H1 (cell line): Measurements from ENCODE around the gene CTNNA3. TPM values are rescaled to one million over a fixed set of nuclear protein-coding genes. Genes with fewer than 3 reads are reported as not detected.

Source experiments
- ASH2L ChIP-seq: fragments of 200-600, 300-600 bp; sonication (generic); IDR thresholded peaks from one replicate; pipeline ENCODE4 v1.7.1; 2017; ENCODE audit warnings: low read length
- BACH1 ChIP-seq: IDR thresholded peaks from 2 replicates; pipeline ENCODE4 v1.6.1; 2012; ENCODE audit warnings: low read length, improper control_type of control experiment
- MAFK ChIP-seq: IDR thresholded peaks from 2 replicates; pipeline ENCODE4 v1.6.1; 2012; ENCODE audit warnings: low read depth, mild to moderate bottlenecking, improper control_type of control experiment, low read length
- RBBP5 ChIP-seq: IDR thresholded peaks from 2 replicates; pipeline ENCODE4 v1.7.1; 2012; ENCODE audit warnings: low read depth, mild to moderate bottlenecking, inconsistent platforms, low read length, moderate library complexity, borderline replicate concordance
- RXRA ChIP-seq: IDR thresholded peaks from 2 replicates; pipeline ENCODE4 v1.6.1; 2011; ENCODE audit warnings: low read depth, mild to moderate bottlenecking, low read length, moderate library complexity; ENCODE audit not compliant: insufficient read depth
- polyA plus RNA-seq, 7 experiments: library from polyadenylated mRNA; depleted of rRNA in 3 of 7; stranded (reverse) in 5 of 7; unstranded in 2 of 7; fragments of >200 nt in 5 of 7; fragments of 200-250 nt in 2 of 7; gene quantifications; 1 replicate in 5 of 7; 2 replicates in 1 of 7; 4 replicates in 1 of 7; pipeline versions ENCODE4 v1.2.1 to v1.2.3, GENCODE V29; 2011 to 2013; ENCODE audit warnings: missing spikeins in 2 of 7, mixed read lengths in 2 of 7
- total RNA-seq: library from RNA; stranded (reverse); fragmentation: NEBNext Ultra II Directional; extraction: Animal tissue kit (Norgen Biotek cat#: 25700); gene quantifications from 2 replicates; pipeline ENCODE4 v1.2.1, GENCODE V29; 2021
- TF ChIP-seq, protein P1 (sequence below): fragments of 300-600 bp; sonication (generic); IDR thresholded peaks from 2 replicates; pipeline ENCODE4 v1.7.1; 2012; ENCODE audit warnings: low read length, moderate library complexity, mild to moderate bottlenecking, inconsistent platforms; ENCODE audit not compliant: insufficient replicate concordance
- TF ChIP-seq, protein P2 (sequence below): IDR thresholded peaks from 2 replicates; pipeline ENCODE4 v1.6.1; 2011; ENCODE audit warnings: low read length, improper control_type of control experiment

CTNNA3 gene
- total and polyA plus RNA-seq, 2 of the 8 experiments (the other 6 are each of a cell fraction or from before 2014, with no cell fraction given), result 1.3 to 1.5 TPM

DNA sequence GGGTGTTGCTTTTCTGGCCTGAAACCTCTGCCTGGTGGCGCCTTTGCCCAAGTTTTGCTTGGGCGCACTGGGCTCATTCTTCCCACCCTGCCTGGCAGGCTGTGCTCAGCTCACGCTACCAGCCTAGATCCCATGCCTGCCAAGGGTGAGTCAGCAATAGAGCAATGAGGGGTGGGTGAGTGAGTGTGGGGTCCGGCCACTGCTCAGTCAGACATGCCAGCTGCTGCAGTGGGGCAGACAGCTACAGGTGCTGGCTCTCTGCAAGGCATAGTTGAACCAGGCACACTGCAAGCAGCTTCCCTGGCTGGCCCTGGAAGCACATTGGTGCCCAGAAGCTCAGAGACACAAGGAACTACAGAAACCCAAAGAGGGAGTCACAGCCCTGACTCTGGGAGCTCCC, 1451.0 kb downstream of the CTNNA3 start (continued):
- TF ChIP-seq, protein P1, sequence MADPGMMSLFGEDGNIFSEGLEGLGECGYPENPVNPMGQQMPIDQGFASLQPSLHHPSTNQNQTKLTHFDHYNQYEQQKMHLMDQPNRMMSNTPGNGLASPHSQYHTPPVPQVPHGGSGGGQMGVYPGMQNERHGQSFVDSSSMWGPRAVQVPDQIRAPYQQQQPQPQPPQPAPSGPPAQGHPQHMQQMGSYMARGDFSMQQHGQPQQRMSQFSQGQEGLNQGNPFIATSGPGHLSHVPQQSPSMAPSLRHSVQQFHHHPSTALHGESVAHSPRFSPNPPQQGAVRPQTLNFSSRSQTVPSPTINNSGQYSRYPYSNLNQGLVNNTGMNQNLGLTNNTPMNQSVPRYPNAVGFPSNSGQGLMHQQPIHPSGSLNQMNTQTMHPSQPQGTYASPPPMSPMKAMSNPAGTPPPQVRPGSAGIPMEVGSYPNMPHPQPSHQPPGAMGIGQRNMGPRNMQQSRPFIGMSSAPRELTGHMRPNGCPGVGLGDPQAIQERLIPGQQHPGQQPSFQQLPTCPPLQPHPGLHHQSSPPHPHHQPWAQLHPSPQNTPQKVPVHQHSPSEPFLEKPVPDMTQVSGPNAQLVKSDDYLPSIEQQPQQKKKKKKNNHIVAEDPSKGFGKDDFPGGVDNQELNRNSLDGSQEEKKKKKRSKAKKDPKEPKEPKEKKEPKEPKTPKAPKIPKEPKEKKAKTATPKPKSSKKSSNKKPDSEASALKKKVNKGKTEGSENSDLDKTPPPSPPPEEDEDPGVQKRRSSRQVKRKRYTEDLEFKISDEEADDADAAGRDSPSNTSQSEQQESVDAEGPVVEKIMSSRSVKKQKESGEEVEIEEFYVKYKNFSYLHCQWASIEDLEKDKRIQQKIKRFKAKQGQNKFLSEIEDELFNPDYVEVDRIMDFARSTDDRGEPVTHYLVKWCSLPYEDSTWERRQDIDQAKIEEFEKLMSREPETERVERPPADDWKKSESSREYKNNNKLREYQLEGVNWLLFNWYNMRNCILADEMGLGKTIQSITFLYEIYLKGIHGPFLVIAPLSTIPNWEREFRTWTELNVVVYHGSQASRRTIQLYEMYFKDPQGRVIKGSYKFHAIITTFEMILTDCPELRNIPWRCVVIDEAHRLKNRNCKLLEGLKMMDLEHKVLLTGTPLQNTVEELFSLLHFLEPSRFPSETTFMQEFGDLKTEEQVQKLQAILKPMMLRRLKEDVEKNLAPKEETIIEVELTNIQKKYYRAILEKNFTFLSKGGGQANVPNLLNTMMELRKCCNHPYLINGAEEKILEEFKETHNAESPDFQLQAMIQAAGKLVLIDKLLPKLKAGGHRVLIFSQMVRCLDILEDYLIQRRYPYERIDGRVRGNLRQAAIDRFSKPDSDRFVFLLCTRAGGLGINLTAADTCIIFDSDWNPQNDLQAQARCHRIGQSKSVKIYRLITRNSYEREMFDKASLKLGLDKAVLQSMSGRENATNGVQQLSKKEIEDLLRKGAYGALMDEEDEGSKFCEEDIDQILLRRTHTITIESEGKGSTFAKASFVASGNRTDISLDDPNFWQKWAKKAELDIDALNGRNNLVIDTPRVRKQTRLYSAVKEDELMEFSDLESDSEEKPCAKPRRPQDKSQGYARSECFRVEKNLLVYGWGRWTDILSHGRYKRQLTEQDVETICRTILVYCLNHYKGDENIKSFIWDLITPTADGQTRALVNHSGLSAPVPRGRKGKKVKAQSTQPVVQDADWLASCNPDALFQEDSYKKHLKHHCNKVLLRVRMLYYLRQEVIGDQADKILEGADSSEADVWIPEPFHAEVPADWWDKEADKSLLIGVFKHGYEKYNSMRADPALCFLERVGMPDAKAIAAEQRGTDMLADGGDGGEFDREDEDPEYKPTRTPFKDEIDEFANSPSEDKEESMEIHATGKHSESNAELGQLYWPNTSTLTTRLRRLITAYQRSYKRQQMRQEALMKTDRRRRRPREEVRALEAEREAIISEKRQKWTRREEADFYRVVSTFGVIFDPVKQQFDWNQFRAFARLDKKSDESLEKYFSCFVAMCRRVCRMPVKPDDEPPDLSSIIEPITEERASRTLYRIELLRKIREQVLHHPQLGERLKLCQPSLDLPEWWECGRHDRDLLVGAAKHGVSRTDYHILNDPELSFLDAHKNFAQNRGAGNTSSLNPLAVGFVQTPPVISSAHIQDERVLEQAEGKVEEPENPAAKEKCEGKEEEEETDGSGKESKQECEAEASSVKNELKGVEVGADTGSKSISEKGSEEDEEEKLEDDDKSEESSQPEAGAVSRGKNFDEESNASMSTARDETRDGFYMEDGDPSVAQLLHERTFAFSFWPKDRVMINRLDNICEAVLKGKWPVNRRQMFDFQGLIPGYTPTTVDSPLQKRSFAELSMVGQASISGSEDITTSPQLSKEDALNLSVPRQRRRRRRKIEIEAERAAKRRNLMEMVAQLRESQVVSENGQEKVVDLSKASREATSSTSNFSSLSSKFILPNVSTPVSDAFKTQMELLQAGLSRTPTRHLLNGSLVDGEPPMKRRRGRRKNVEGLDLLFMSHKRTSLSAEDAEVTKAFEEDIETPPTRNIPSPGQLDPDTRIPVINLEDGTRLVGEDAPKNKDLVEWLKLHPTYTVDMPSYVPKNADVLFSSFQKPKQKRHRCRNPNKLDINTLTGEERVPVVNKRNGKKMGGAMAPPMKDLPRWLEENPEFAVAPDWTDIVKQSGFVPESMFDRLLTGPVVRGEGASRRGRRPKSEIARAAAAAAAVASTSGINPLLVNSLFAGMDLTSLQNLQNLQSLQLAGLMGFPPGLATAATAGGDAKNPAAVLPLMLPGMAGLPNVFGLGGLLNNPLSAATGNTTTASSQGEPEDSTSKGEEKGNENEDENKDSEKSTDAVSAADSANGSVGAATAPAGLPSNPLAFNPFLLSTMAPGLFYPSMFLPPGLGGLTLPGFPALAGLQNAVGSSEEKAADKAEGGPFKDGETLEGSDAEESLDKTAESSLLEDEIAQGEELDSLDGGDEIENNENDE, result no peak
- TF ChIP-seq RBBP5 (no peak), BACH1 (no peak), ASH2L (no peak), RXRA (no peak), MAFK (no peak)
- TF ChIP-seq, protein P2, sequence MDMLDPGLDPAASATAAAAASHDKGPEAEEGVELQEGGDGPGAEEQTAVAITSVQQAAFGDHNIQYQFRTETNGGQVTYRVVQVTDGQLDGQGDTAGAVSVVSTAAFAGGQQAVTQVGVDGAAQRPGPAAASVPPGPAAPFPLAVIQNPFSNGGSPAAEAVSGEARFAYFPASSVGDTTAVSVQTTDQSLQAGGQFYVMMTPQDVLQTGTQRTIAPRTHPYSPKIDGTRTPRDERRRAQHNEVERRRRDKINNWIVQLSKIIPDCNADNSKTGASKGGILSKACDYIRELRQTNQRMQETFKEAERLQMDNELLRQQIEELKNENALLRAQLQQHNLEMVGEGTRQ, result no peak
- TF ChIP-seq, all 59 proteins: peak for 0
